SK-N-SH treated with all-trans-retinoic acid at 6 μM for 48 hours (cell line): ENCODE measurements around the gene SPDYE1.
"Not testable (repeated sequence)": the region's sequence is repeated elsewhere in the genome, so short reads cannot be mapped to it uniquely, and the experiment has no call there.

Experiments
- ATAC-seq: fragments of 200-7000 bp; cut with Tn5 transposase; 3 replicates; pipeline ENCODE4 v1.9.1; 2020; ENCODE audit warnings: mild to moderate bottlenecking, moderate library complexity
- ARNTL ChIP-seq: fragments of 450-650 bp; formaldehyde crosslinking; IDR thresholded peaks from 2 replicates; pipeline ENCODE4 v1.5.0; 2020; ENCODE audit warnings: low read depth, mild to moderate bottlenecking, moderate library complexity, borderline replicate concordance
- BACH2 ChIP-seq: fragments of 250-450 bp; sonication (Bioruptor Pico); IDR thresholded peaks from 2 replicates; pipeline ENCODE4 v1.9.0; 2021; ENCODE audit warnings: mild to moderate bottlenecking, borderline replicate concordance
- CSDC2 ChIP-seq: fragments of 250-450 bp; sonication (Bioruptor Pico); IDR thresholded peaks from 2 replicates; pipeline ENCODE4 v1.5.0; 2020; ENCODE audit warnings: mild to moderate bottlenecking, moderate library complexity
- CSRNP3 ChIP-seq: fragments of 250-450 bp; sonication (Bioruptor Pico); IDR thresholded peaks from 2 replicates; pipeline ENCODE4 v1.5.1; 2021; ENCODE audit warnings: mild to moderate bottlenecking, moderate library complexity
- ESRRG ChIP-seq: fragments of 250-450 bp; sonication (Bioruptor Pico); IDR thresholded peaks from 2 replicates; pipeline ENCODE4 v1.6.1; 2021; ENCODE audit warnings: mild to moderate bottlenecking
- GLIS3 ChIP-seq: fragments of 250-450 bp; sonication (Bioruptor Pico); IDR thresholded peaks from 2 replicates; pipeline ENCODE4 v1.5.0; 2020; ENCODE audit warnings: mild to moderate bottlenecking, moderate library complexity
- ISL1 ChIP-seq: fragments of 250-450 bp; sonication (Bioruptor Pico); IDR thresholded peaks from 2 replicates; pipeline ENCODE4 v2.1.2; 2022; ENCODE audit warnings: mild to moderate bottlenecking, moderate library complexity
- OSR1 ChIP-seq: fragments of 250-450 bp; sonication (Bioruptor Pico); IDR thresholded peaks from 2 replicates; pipeline ENCODE4 v1.8.0; 2022; ENCODE audit warnings: moderate library complexity, mild to moderate bottlenecking, inconsistent platforms
- POU6F1 ChIP-seq: fragments of 250-450 bp; sonication (Bioruptor Pico); IDR thresholded peaks from 2 replicates; pipeline ENCODE4 v1.8.0; 2021; ENCODE audit warnings: low read depth, mild to moderate bottlenecking, moderate library complexity, borderline replicate concordance
- PPARA ChIP-seq: fragments of 250-450 bp; sonication (Bioruptor Pico); IDR thresholded peaks from 2 replicates; pipeline ENCODE4 v1.5.0; 2020; ENCODE audit warnings: mild to moderate bottlenecking, borderline replicate concordance
- RARB ChIP-seq: fragments of 250-450 bp; sonication (Bioruptor Pico); IDR thresholded peaks from 2 replicates; pipeline ENCODE4 v1.8.0; 2021; ENCODE audit warnings: mild to moderate bottlenecking, moderate library complexity
- SNAI2 ChIP-seq: fragments of 250-450 bp; sonication (Bioruptor Pico); IDR thresholded peaks from 2 replicates; pipeline ENCODE4 v1.5.0; 2020; ENCODE audit warnings: mild to moderate bottlenecking, moderate library complexity
- TCF4 ChIP-seq: fragments of 250-450 bp; sonication (Bioruptor Pico); IDR thresholded peaks from 2 replicates; pipeline ENCODE4 v1.8.0; 2021; ENCODE audit warnings: mild to moderate bottlenecking, moderate library complexity, borderline replicate concordance
- TSHZ2 ChIP-seq: fragments of 250-450 bp; sonication (Bioruptor Pico); IDR thresholded peaks from 2 replicates; pipeline ENCODE4 v1.5.0; 2020; ENCODE audit warnings: mild to moderate bottlenecking, moderate library complexity
- ZC3H10 ChIP-seq: fragments of 250-450 bp; sonication (Bioruptor Pico); IDR thresholded peaks from 2 replicates; pipeline ENCODE4 v1.5.1; 2021; ENCODE audit warnings: mild to moderate bottlenecking, moderate library complexity
- ZFP3 ChIP-seq: fragments of 250-450 bp; sonication (Bioruptor Pico); IDR thresholded peaks from 2 replicates; pipeline ENCODE4 v1.5.0; 2020; ENCODE audit warnings: mild to moderate bottlenecking, moderate library complexity
- ZFP30 ChIP-seq: fragments of 450-650 bp; formaldehyde crosslinking; IDR thresholded peaks from 2 replicates; pipeline ENCODE4 v1.5.0; 2022; ENCODE audit warnings: mild to moderate bottlenecking, moderate library complexity
- ZNF565 ChIP-seq: fragments of 450-650 bp; formaldehyde crosslinking; conservative IDR thresholded peaks from 2 replicates; pipeline ENCODE4 v1.5.0; 2020; ENCODE audit warnings: low read depth, mild to moderate bottlenecking, moderate library complexity
- ZNF70 ChIP-seq: fragments of 450-650 bp; formaldehyde crosslinking; IDR thresholded peaks from 2 replicates; pipeline ENCODE4 v1.5.0; 2020; ENCODE audit warnings: mild to moderate bottlenecking, moderate library complexity
- ZNF8 ChIP-seq: fragments of 450-650 bp; formaldehyde crosslinking; IDR thresholded peaks from 2 replicates; pipeline ENCODE4 v1.5.0; 2020; ENCODE audit warnings: mild to moderate bottlenecking, moderate library complexity

Gene SPDYE1

GRCh38 chr7:43997532-43997931, at the start of gene SPDYE1:
Gene SPDYE1 (plus strand): TSS chr7:43997897. CDS start chr7:43999950, 2,053 bp downstream.
- ATAC-seq, result not testable (repeated sequence)

- no peak for ATAC-seq
- no peak for TF ChIP-seq RARB
- no peak for TF ChIP-seq CSRNP3 (CRISPR knock-in tag)
- TF ChIP-seq PPARA, result no peak
- TF ChIP-seq ZFP3, result no peak
- no peak for TF ChIP-seq TSHZ2 (CRISPR knock-in tag)
- no peak for TF ChIP-seq ZFP30 (CRISPR knock-in tag)
- no peak for TF ChIP-seq ESRRG (CRISPR knock-in tag)
- no peak for TF ChIP-seq CSDC2 (CRISPR knock-in tag)
- TF ChIP-seq GLIS3 (CRISPR knock-in tag), result no peak
- TF ChIP-seq ZNF565 (CRISPR knock-in tag), result no peak
- no peak for TF ChIP-seq ZNF8 (CRISPR knock-in tag)
- TF ChIP-seq ZC3H10 (CRISPR knock-in tag), result no peak
- TF ChIP-seq TCF4 (CRISPR knock-in tag), result no peak
- no peak for TF ChIP-seq POU6F1 (CRISPR knock-in tag)
- TF ChIP-seq SNAI2 (CRISPR knock-in tag), result no peak
- TF ChIP-seq ISL1 (CRISPR knock-in tag), result no peak
- TF ChIP-seq, all 23 proteins: peak for 0
Observed at GRCh38 chr7:43952028-43952427, 45.7 kb upstream of the SPDYE1 start.

- ATAC-seq, result no peak
- no peak for TF ChIP-seq BACH2 (CRISPR knock-in tag)
- no peak for TF ChIP-seq OSR1
- TF ChIP-seq RARB, result no peak
- no peak for TF ChIP-seq ESRRG (CRISPR knock-in tag)
- TF ChIP-seq CSDC2 (CRISPR knock-in tag), result no peak
- no peak for TF ChIP-seq ZNF565 (CRISPR knock-in tag)
- TF ChIP-seq ARNTL, result no peak
- no peak for TF ChIP-seq TSHZ2 (CRISPR knock-in tag)
- no peak for TF ChIP-seq PPARA
Observed at GRCh38 chr7:43953071-43953470, 44.6 kb upstream of the SPDYE1 start.

GRCh38 chr7:43954524-43955228, 43.0 kb upstream of the SPDYE1 start:
- TF ChIP-seq TSHZ2 (CRISPR knock-in tag) (no peak), ZNF8 (CRISPR knock-in tag) (no peak), OSR1 (no peak), ZNF565 (CRISPR knock-in tag) (no peak), BACH2 (CRISPR knock-in tag) (no peak), ZNF70 (no peak)
- peak; percentile 96 for ATAC-seq
